Stimulated activated CD4-positive, alpha-beta T cell treated with anti-CD3 and anti-CD28 coated beads, Interleukin-12 subunit alpha, Interleukin-12 subunit beta, amount 100 ng/mL, for 24 hours (primary cell): ENCODE data around the gene SND1.

Source experiments
- DNase-seq, 2 experiments: peaks; one replicate each; pipeline ENCODE4 v3.0.0-alpha.2; 2020; ENCODE audit warnings: low read depth in 2 of 2

Gene SND1

GRCh38 chr7:128017862-128018845 is 366.2 kb downstream of the SND1 start:
- DNase-seq, result no peak

DNA sequence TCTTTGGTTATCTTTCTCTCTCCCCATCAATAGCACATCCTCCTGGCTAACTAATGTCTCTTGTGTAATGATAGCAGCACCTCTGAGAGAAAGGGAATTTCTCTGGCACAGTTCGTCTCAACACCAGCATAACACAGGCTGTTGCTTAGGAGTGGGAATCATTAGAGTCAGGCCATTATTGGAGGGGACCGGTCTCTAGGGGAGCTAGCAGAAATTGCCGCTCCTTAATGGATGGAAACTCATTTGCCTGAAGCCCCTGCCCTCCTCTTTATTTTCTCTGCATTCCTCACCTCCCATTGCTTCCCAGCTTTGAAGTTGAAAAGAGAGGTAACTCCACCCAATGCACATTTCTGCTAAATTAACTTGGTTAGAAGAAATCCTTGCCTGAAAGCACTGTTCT is 367.3 kb downstream of the SND1 start:
- no peak for DNase-seq

DNA sequence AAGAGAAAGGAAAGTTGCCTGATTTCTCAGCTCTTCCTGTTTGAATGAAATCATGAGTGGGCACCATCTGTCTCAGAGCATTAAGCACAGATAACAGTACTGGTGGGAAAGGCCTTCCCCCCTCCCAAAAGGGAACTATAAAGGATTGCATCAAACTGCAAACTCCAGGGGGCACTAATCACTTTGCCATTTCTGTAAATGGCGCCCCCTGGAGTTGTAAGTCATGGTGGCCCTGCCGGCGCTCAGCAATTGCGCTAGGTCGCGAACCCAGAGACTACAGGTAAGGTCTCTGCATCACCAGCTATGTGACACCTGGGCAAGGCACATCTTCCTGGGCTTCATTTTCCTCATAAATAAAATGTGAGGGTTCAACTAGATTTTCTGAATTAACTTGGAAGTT is 368.2 kb downstream of the SND1 start:
- no peak for DNase-seq

DNA sequence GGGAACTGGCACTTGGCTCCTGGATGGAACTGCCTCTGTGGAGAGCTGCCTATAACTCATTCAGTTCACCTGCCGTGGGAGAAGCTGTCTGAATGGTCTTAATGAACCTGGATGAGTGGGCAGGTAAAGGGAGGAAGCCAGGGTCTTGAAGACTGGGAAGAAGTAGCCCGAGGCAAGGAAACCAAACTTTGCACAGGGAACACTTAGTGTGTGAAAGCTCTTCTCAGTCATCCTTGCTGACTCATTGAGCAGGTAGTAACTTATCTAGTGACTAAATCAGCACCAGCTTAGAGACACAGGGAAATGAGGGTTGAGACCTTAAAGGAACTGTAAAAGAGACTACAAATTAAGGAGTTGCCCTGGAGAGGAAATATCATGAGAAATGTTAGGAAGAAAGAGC is 369.4 kb downstream of the SND1 start:
- DNase-seq, result no peak

DNA sequence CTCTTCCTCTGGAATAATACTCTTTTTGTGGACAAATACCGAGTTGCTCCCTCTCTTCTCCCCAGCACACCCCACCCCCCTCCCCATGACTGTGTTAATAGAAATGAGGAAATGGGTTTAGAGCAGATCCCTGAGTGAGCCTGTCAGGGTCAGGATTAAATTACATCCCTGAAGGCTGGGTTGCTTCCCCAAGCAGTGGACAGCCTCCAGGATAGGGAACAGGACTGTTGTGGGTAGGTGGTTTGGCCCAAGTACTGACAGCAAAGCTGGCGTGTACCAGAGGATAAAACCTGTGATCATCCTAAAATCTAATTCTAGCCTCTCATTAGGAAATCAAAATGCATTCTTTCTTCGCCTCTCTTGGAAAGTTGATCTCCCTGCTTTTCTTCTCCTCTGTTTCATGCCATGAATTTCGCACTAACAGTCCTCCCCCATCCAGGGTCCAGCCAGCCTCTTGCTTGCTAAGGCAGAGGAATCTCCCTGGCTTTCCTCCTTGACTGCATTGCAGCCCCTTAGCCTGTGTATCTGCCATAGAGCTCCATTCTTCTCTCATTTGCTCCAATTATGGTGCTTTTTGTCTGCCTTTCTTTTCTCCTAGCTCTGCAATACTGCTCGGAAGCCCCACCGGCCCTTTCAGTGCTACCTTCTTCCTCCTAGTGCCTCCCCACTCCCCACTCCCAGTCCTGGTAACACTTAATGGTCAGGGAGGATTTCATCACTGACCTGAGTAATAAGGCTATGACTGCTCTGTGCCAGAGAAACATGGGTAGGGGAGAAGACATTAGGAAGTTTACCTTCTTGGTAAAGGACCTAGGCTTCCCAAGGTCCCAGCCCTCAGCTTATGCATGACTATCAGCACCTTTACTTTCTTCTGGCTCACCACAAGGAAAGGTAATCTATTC is 370.9 kb downstream of the SND1 start:
- no peak for DNase-seq

- no peak for DNase-seq
Measured at GRCh38 chr7:128024151-128024550, 372.2 kb downstream of the SND1 start.

- no peak for DNase-seq
Measured at GRCh38 chr7:128025380-128025779, 373.4 kb downstream of the SND1 start.

- DNase-seq, result no peak
Measured at GRCh38 chr7:128025819-128026218, 373.8 kb downstream of the SND1 start.

- DNase-seq, result no peak
Measured at GRCh38 chr7:128026551-128026950, 374.6 kb downstream of the SND1 start.

DNA sequence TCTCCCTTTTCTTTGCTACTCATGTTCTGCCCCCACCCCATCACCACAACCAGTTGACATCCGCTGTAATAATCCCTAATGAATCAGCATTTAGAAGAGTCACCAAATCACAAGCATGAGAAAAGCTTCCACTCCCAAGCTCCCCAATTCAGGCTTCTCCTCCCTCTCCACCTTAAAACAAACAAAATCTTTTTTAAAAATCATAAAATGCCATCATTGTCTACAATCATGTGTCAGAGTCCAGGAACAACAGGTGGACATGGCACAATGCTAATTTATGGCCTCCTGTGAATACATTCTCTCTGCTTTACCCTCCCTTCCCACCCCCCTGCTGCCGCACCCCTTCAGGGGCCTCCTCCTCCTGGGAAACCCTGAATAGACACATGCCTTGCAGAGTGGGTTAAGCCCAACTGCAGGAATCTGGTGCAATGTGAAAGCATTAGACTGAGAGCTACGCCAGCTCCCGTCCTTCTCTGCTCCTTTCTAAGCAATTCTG is 375.5 kb downstream of the SND1 start:
- DNase-seq, result no peak

GRCh38 chr7:128029405-128029995 is 377.5 kb downstream of the SND1 start:
- no peak for DNase-seq

DNA sequence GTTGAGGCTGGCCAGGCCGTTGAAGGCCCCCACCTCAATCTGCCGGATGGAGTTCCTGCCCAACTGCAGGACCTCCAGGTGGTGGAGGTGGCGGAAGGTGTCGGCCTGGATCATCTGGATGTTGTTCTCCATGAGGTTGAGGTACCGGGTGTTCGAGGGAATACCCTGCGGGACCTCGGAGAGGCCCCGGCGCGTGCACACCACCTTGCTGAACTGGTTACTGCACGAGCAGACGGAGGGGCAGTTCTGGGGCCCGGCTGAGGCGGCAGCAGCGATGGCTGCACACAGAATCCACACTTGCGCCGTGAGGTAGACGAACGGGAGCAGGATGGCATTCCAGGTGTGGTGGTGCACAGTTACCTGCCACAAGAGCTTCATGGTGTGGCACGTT is 378.3 kb downstream of the SND1 start:
- DNase-seq, result no peak

GRCh38 chr7:128030654-128031611 is 378.9 kb downstream of the SND1 start, which contains the start of gene LRRC4:
Gene LRRC4, minus strand, starts transcription at chr7:128031437. Its CDS starts 797 bp downstream, at chr7:128030640.
- DNase-seq, result no peak

DNA sequence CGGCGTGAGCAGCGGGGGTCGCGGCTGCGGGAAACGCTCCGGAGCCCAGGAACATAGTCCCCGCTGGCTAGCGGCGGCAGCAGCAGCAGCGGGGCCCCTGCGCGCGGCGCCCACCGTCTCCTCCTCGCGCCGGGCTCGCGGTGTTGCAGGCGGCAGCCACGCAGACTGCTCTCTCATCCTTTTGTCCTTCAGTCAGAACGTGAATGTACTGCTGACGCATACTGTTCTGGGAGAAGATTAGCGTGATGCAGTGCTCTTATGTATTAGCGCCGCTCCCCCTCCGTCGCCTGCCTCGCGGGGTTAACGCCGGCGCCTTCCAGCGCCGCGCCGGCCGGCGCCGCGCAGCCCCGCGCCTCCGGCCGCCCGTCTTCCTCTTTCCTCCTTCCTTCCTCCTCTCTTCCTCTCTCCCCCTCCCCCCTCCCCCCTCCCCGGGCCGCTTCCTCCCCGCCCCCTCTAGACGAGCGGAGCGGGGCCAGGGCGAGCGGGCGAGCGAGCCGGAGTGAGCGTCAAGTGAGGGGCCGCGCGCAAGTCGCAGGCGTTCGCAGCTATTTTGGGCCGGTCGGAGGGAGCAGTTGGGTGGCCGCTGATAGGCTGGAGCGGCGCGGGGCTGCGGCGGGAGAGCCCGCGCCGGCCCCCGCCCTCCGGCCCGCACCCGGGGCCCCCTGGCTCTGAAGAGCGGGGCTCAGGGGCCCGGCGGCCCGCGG is 380.1 kb downstream of the SND1 start:
- peak; percentile 27 to 37 for DNase-seq

GRCh38 chr7:128032605-128033235 is 380.7 kb downstream of the SND1 start:
- no peak for DNase-seq

- no peak for DNase-seq
Measured at GRCh38 chr7:128033246-128033645, 381.3 kb downstream of the SND1 start.

GRCh38 chr7:128034825-128035224 is 382.8 kb downstream of the SND1 start:
- no peak for DNase-seq

GRCh38 chr7:128035712-128036111 is 383.7 kb downstream of the SND1 start:
- no peak for DNase-seq

GRCh38 chr7:128036226-128036940 is 384.4 kb downstream of the SND1 start:
- DNase-seq, result no peak
